T-helper 1 cell treated with Interleukin-12 subunit alpha and Interleukin-12 subunit beta and Interleukin-4 antibody, amounts not matched to agents 30 ng/mL and 1 ng/mL, for 36 hours (primary cell): ENCODE measurements around the gene PDCD11. TPM values are rescaled to one million over a fixed set of nuclear protein-coding genes. Genes with fewer than 3 reads are reported as not detected.

ENCODE experiments used
- intact Hi-C: fragments of 100-400 bp; cut with micrococcal nuclease; formaldehyde crosslinking; loops from one replicate; pipeline ENCODE4 v1.15.1; 2024
- total RNA-seq: library from RNA; stranded (reverse); gene quantifications from 2 replicates; pipeline ENCODE4 v1.2.3, GENCODE V29; 2022

PDCD11 gene
- total RNA-seq, 1 donor from 2014 or later: 61.8 TPM

DNA sequence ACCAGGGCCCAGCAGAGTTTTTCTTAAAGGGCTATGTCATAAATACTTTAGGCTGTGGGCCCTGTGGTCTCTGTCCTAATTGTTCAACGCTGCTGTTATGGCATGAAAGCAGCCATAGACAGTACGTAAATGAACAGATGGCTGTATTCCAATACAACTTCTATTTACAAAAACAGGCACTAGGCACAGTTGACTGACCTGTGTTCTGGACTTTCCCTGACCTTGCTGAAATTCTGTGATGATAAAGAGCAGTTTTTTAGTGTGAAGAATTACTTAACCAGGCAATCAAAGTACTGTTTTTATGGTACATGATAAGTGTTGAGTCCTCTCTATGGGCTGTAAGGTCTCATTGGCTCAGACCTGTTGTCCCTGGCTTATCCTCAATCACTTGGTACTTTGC is 17.1 kb downstream of the PDCD11 start:
- intact Hi-C loops: no loop called here

DNA sequence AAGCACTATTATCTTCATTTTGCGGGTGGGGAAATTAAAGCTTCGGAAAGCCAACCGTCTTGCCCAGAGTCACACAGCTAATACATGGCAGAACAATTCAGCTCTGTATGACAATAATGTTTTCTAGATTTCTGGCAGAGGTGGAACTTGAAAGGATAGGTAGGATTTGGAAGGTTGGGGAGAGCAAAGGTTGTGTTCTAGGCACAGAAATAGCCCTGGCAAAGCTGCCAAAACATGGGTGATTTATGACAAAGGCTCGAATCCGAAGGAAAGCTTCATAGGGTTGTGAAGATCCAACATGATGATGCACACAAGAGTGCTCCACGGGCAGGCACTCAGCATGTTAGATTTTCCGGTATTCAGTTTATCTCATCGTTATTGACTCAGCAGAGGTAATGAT is 19.2 kb downstream of the PDCD11 start:
- intact Hi-C loops: no loop called here

DNA sequence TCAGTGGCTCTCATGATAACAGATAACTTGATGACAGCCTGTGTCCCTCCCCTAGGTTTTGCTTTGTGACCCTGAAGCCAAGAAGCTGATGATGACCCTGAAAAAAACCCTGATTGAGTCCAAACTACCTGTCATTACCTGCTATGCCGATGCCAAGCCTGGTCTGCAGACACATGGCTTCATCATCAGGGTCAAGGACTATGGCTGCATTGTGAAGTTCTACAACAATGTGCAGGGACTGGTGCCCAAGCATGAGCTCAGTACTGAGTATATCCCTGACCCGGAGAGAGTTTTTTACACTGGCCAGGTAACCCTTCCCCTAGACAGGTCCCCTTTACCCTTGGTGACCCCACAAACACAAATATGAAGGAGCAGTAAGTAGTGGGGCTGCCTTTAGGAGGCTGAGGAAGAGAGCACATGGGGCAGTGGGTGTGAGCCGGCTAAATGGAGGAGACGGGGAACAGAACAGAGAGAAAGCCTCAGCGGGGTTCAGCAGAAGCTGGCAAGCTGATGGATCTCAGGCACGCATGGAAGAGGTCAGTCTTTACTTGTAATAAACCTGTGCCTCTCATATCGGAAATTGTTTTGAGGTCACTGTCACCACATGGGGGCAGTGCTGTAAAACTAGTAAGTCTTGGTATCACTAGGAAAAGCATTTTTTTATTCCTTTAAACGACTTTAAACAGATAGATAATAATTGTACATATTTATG is 20.2 kb downstream of the PDCD11 start:
- intact Hi-C loops: loop anchor here (1.0 kb wide), 2 partner anchors 69 to 270 kb away; no protein-coding TSS in a partner anchor

DNA sequence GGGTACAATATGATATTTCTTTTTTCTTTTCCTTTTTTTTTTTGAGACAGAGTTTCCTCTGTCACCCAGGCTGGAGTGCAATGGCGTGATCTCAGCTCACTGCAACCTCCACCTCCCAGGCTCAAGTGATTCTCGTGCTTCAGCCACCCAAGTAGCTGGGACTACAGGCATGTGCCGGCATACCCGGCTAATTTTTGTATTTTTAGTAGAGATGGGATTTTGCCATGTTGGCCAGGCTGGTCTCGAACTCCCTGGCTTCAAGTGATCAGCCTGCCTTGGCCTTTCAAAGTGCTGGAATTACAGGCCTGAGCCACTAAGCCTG is 20.7 kb downstream of the PDCD11 start:
- intact Hi-C loops: loop anchor here (1.0 kb wide), 2 partner anchors 68 to 269 kb away; no protein-coding TSS in a partner anchor

DNA sequence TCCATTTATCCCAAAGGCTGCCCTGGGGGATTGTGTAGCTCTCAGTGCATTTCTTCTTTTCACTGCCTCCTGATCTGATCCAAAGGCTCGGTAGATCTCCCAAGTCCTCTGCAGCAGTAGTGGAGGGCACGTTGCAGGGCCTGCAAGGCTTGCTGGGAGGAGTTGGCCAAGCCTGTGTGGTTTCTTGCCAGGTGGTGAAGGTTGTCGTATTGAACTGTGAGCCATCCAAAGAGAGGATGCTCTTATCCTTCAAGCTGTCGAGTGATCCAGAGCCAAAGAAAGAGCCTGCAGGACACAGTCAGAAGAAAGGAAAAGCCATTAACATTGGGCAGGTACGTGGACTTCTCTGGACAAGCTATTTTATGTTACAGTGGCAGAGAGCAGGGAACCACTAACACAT is 21.2 kb downstream of the PDCD11 start:
- intact Hi-C loops: loop anchor here (1.0 kb wide), 2 partner anchors 68 to 269 kb away; no protein-coding TSS in a partner anchor

DNA sequence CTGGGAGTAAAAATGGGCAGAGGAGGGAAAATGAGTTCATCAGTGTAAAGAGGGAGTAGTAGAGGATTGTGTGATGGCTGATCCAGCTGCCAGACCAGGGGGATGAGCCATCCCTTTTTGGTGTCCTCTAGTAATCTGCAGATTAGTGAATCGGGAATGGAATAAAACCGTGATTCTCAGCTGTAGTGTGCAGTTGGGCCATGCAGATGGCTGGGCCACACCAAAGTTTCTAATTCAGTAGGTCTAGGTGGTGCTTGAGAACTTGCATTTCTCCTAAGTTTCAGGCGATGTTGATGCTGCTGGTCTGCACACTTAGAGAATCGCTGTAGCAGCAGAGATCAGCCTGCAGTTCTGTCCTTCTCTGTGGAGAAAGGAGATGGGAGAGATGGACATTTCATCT is 22.7 kb downstream of the PDCD11 start:
- intact Hi-C loops: no loop called here

DNA sequence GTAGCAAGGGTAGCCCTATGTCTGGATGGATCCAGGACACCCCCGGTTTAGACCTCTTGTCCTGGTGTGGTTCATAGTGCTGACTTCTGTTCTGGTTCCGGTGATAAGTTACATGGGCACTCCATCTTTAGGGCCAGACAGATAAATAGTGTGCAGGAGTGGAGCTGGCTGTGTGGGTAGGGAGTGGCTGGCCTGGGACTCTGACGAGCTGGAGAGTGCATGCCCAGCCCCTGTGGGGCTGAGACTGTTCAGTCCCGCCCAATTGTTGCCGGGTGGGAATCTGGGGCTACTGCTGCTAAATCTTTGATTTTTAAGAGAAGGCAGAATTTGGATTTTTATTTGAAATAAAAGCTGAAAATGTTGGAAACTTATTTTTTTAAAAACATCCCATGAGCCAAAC is 27.3 kb downstream of the PDCD11 start:
- intact Hi-C loops: loop anchor here (10.0 kb wide), 1 partner anchor 131 kb away; no protein-coding TSS in a partner anchor

DNA sequence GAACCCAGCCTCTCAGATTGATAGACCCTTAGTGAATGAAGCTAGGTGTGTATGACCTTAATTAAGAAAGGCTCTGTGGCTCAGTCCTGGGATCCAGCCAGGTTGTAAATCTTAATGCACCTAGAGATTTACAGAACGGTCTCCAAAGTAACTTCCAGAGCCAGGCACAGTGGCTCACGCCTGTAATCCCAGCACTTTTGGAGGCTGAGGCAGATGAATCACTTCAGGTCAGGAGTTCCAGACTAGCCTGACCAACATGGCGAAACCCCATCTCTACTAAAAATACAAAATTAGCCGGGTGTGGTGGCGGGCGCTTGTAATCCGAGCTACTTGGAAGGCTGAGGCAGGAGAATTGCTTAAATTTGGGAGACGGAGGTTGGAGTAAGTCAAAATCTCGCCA is 31.4 kb downstream of the PDCD11 start:
- intact Hi-C loops: loop anchor here (2.0 to 10.0 kb wide), 2 partner anchors 23 to 127 kb away; no protein-coding TSS in a partner anchor

DNA sequence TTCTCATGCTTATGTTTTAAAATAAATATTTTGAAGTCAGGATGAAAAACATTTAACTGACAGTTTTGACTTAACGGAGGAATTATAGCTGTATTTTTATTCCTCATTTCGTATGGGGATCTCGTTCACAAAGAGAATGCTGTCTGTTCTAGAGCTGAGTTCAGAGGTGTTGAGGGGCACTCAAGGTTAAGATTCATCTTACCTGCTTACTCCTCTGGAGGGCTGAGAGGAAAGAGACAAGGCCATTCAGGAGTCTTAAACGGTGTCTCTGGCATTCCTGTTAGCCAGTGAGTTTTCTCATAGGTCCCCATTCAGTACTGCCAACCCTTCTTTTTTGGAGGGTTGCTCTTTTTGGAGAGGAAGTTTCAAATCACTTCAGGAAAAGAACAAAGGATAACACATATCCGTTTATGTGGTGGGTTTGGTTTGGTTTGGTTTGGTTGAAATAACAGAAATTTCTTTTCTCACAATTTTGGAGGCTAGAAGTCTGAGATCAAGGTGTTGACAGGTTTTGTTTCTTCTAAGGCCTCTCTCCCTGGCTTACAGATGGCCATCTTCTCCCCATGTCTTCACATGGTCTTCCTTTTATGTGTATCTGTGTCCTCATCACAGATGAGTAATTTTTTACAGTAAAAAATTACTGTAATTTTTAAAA is 32.7 kb downstream of the PDCD11 start:
- intact Hi-C loops: loop anchor here (1.0 to 10.0 kb wide), 4 partner anchors 22 to 126 kb away; no protein-coding TSS in a partner anchor

DNA sequence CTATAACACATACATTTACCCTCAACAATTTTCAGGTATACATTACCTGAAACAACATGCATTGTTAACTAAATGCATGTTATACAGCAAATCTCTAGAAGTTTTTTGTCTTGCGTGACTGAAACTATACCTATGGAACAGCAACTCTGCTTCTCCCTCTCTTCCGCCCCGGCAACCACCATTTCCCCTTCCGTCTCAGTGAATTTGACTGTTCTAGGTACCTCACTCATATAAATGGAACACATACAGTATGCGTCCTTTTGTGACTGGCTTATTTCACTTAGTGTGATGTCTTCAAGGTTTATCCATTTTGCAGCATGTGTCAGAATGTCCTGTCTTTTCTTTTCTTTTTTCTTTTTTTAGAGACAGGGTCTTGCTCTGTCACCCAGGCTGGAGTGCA is 33.2 kb downstream of the PDCD11 start:
- intact Hi-C loops: loop anchor here (1.0 to 10.0 kb wide), 4 partner anchors 21 to 125 kb away; no protein-coding TSS in a partner anchor

DNA sequence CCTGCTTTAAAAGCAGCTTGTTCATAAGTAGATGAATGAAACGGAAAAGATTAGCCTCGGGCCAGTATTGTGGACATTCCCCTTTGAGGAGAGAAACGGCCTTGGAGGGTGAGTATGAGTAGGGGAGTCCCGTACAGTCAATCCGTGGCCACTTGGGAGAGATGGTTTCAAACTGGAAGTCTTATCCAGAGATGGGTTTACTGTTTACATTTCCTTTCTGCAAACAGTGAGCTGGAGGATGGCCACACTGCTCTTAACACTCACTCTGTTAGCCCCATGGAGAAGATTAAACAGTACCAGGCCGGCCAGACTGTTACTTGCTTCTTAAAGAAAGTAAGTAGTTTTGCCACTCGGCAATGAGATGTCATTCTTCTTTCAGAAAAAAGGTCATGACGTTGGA is 35.5 kb downstream of the PDCD11 start:
- intact Hi-C loops: no loop called here

DNA sequence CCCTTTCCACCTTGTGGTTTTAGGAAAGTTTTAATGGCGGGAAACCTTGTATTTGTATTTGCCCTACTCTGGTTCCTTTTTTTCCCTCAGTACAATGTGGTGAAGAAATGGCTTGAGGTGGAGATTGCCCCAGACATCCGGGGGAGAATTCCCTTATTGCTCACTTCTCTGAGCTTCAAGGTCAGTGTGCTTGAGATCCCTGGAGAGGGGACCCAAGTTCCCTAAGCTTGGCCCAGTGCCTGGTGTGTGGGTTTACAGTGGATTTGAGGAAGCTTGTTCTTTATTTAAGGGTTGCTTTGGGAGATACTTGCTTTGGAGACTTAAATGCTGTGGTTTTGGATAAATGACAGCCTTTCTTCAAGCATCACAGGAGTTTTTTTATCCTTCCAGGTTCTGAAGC is 37.4 kb downstream of the PDCD11 start:
- intact Hi-C loops: no loop called here

DNA sequence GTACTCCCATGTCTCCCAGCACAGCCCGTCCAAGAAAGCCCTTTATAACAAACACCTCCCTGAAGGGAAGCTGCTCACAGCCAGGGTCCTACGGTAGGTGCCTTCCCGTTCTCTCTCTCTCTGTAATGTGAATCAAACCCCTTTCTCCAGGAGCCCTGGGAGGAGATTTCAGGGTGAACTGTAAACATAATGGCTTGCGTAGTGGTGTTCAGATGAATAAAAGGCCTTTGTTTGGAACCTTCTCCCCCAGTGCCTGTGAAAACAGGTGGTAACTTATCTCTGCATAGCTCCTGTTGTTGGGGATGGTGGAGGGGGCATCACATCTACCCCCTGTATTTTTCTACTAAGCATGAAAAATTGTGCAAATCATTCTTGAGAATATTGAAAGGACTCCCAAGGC is 43.4 kb downstream of the PDCD11 start:
- intact Hi-C loops: no loop called here

DNA sequence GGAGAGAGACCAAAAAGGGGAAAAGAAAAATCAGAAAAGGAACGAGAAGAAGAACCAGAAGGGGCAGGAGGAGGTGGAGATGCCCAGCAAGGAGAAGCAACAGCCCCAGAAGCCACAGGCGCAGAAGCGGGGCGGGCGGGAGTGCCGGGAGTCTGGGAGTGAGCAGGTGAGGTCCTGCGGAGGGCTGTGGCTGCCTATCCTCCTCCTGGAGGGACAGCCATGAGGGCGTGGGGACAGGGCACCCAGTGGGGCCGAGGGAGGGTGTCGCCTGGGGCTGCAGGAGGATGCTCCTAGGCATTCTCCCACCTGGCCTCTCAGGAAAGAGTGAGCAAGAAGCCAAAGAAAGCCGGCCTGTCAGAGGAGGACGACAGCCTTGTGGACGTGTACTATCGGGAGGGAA is 44.0 kb downstream of the PDCD11 start:
- intact Hi-C loops: no loop called here

DNA sequence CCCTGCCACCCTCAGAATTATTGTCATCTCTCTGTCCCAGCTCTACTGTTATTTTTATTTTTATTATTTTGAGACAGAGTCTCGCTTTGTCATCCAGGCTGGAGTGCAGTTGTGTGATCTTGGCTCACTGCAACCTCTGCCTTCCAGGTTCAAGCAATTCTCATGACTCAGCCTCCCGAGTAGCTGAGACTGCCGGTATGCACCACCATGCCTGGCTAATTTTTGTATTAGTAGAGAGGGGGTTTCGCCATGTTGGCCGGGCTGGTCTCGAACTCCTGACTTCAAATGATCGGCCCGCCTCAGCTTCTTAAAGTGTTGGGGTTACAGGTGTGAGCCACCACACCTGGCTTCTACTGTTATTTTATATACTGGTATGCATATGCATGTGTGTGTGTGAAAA is 44.8 kb downstream of the PDCD11 start:
- intact Hi-C loops: no loop called here

DNA sequence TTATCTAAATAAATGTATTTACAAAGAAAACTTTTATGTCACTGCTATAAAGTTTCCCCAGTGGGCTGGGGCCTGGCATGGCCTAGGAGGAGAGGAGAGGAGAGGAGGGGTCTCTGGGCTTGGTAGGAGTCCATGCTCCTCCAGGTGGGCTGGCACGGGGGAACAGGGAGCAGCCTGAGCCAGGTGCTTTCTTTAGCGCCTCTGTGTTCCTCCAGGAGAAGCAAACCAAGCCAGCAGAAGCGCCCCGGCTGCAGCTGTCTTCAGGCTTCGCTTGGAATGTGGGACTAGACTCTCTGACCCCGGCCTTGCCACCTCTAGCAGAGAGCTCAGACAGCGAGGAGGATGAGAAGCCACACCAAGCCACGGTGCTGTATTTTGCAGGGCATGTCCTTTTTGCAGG is 45.2 kb downstream of the PDCD11 start:
- intact Hi-C loops: no loop called here

DNA sequence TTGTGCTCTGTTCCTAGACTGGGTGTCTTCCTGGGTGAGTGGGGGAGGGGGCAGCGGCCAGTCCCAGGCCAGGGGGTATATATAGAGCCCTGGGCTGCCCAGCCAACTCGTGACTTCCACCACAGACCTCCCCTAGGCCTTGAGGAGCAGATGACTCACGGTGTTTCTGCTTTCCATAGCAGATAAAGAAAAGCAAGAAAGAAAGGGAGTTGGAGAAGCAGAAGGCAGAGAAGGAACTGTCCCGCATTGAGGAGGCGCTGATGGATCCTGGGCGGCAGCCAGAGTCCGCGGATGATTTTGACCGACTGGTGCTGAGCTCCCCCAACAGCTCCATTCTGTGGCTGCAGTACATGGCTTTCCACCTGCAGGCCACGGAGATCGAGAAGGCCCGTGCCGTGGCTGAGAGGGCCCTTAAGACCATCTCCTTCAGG is 45.6 kb downstream of the PDCD11 start:
- intact Hi-C loops: no loop called here

DNA sequence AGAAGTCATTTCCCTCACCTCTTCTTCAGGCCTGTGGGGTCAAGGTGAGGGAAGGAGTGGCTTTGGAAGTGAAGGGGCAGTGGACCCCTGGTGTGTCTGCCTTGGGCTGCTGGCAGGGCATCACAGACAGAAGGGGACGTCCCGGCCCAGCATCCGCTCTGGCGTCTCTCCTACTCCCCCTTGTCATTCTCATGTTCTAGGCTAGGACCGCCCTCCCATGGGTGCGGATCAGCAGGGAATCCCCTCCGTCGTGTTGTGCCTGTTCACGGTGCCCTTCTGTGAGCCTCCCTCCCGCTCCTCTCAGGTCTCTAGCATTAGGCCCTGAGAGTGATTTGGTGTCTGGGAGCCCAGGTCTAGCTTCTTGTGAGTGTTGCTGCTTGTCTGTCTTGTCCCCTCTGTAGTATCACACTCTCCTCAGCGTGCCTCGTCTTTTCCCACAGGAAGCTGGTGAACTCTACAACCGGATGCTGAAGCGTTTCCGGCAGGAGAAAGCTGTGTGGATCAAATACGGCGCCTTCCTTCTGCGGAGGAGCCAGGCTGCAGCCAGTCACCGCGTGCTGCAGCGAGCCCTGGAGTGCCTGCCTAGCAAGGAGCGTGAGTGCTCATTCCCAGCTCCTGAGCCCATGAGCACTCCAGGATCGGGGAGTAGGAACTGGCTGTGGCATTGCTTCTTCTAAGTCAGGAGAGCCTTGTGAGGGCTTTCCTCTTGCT is 47.2 kb downstream of the PDCD11 start:
- intact Hi-C loops: no loop called here

DNA sequence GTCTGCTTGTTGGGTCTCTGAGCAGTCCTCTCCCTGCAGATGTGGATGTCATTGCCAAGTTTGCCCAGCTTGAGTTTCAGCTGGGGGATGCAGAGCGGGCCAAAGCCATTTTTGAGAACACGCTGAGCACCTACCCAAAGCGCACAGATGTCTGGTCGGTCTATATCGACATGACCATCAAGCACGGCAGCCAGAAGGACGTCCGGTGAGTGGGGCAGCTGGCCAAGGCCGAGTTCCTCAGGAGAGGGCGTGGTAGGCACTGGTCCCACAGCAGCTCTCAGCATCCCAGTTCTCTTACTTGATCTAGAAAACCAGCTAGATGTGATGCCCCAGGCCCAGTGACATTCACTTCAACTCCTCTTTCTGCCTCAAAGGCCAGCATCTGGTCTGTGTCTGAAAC is 48.1 kb downstream of the PDCD11 start:
- intact Hi-C loops: no loop called here

DNA sequence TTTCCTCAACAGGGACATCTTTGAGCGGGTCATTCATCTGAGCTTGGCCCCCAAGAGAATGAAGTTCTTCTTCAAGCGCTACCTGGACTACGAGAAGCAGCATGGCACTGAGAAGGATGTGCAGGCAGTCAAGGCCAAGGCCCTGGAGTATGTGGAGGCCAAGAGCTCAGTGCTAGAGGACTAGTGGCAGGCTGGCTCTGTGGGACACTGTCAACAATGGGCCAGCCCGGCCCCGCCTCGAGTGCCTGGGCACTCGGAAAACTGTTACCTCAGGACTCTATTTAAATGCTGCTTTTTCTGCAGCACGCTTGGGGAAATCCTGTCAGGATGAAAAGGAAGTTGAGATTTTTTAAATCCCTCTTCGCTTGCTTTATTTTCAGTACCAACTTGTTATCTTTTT is 48.9 kb downstream of the PDCD11 start:
- intact Hi-C loops: no loop called here

DNA sequence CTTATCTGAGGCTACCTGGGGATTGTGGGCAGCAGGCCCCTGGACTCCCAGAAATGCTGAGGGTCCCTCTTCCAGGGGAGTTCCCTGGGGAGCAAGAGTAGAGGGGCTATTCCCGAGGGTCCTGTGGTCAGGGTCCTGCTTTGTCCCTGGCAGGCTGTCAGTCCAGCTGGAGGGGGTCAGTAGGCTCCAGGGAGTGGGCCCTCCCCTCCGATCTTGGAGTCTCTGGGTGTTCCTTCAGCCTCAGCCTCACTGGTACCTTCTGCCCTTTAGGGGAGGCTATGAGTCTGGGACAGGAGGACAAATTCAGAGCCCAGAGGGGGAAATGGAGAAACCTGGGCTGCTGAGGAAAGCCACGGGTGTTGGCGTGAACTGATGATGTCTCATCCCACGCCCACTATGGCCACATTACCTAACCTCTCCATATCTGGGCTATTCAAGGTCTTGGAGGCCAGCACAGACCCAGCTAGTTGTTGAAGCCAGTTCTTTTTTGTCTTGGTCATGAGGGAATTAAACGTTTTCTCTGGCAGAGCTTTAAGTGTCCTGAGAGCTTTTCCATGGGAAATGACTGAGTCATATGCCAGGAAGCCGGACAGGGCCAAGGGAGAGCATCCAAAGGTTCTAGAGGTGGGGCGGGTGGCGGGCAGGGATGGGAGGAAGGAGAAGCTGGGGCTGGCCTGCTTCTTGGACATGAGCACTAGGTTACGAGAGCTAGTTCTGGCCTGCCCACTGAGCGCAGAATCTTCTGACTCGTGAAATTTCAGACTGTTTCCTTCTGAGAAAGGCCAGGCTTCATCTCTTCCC is 49.5 kb downstream of the PDCD11 start:
- intact Hi-C loops: no loop called here
